Left cardiac atrium (tissue), 4 donors: ENCODE results near the gene XIRP2. TPM values are rescaled to one million over a fixed set of nuclear protein-coding genes. Genes with fewer than 3 reads are reported as not detected.

Experiments
- ATAC-seq, 2 donors: fragments of 200-7000 bp; cut with Tn5 transposase; one replicate each; pipeline ENCODE4 v1.9.1; 2020; ENCODE audit warnings: mild to moderate bottlenecking in 2 of 2, moderate library complexity in 2 of 2
- DNase-seq: peaks from one replicate; pipeline ENCODE4 v3.0.0-alpha.2; 2020
- intact Hi-C, 2 donors: fragments of 100-400 bp; cut with DNase I; formaldehyde crosslinking; loops; one replicate each; pipeline versions ENCODE4 v1.14.1 to v1.15.1; 2022 to 2023
- total RNA-seq, 2 donors: library from RNA; stranded (reverse); fragmentation: NEBNext Ultra II Directional; extraction: Animal tissue kit (Norgen Biotek cat#: 25700); gene quantifications; one replicate each; pipeline ENCODE4 v1.2.1, GENCODE V29; 2021
- donor health status: DM: no; HTN: yes; CAD: no.
- donor health status: DM: no; HTN: yes; CAD: no; lungs with severe emphysema.
- donor health status: DM: yes; HTN: yes; CAD: no.
- donor health status: Dilated cardiomyopathy.

The XIRP2 gene
- total RNA-seq, 2 donors from 2014 or later: 22.9 to 44.0 TPM

DNA sequence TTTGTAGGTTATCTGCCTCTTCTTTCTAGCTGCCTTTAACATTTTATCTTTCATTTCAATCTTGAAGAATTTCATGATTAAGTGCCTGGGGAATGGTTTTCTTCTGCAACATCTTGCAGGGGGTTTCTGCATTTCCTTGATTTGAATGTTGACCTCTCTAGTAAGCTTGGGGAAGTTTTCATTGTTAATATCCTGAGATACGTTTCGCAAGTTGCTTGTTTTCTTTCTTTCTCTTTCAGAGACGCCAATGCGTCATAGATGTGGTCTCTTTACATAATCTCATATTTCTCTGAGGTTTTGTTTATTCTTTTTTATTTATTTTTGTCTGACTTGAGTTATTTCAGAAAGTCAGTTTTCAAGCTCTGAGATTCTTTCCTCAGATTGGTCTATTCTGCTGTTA, 225.7 kb downstream of the XIRP2 start:
- intact Hi-C loops: no loop called here
- DNase-seq: no peak
- ATAC-seq: no peak

DNA sequence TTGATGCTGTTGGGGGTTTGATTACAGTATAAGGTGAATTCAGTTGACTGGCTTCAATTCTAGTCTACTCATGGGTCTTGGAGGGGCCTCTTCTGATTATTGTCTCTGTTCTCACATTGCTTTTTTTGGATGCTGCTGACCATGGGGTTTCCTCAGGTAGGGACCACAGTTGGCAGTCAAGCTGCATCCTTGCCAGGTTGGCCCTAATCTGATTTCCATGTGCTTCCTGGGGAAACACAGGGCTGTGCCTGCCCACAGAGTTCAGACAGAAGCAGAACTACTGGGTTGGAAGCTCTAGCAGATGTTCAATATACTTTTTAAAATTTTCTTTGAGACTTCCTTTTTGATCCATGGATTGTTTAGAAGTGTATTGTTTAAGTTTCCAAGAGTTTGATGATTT, 227.3 kb downstream of the XIRP2 start:
- intact Hi-C loops: no loop called here
- no peak for ATAC-seq

DNA sequence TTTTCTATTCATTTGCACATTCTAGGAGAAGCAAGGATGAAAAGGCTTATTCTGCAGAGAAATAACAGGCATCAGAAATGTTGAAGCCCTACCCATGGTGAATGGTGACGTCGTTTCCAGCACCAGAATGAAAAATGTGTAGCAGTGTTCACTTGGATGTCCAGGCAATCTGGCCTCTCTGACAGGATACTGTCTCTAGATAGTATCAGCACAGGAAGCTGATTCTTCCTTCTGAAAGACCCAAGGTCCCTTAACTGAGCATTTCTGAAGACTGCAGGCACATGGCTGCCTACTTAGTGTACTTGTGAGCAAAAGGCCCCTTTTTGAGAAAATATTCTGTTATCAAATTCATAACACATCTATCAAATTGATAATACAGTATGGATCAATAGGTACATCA, 234.1 kb downstream of the XIRP2 start:
- DNase-seq (no peak), ATAC-seq (no peak)
- intact Hi-C loops: no loop called here

More for the DNA sequence above, 227.3 kb downstream of the XIRP2 start:
- DNase-seq: no peak

DNA sequence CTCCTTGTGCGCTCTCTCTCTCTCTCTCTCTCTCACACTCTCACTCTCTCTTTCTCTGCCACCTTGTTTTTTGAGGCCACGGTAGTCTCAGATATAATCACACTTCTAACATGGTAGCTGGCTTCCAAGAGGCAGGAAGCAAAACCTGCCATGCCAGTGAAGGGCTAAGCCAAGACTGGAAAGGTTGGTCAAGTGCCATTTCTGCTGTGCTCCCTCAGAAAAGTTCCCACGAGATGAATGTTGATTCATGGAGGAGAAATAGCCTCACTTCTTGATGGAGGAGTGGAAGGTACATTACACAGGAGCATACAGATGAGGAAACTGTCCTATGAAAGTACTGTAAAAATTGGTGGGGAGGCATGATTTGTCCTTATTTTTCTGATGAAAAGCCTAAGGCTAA, 237.9 kb downstream of the XIRP2 start:
- no peak for DNase-seq
- intact Hi-C loops: loop anchor here in 1 of 2 donors (5.0 kb wide), 1 partner anchor 86 kb away; no protein-coding TSS in a partner anchor
- no peak for ATAC-seq

DNA sequence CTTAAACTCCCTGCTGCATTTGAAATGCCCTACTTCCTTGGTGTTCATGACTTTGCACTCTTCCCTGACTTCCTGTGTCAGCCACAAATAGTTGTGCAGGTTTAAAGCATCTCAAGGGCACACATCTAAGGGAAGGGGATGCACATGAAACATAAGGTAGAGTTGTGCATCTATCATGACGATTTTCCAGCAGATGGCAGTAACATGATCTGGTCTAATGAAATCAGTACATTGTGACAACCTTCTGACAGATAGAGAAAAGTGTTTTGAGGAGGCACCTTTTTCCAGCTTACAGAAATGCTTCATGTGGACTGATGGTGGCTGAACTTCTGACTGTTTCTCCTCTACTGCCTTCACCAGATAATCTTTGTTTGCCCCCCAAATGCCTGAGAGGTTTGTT, 238.9 kb downstream of the XIRP2 start:
- intact Hi-C loops: loop anchor here in 1 of 2 donors (5.0 kb wide), 1 partner anchor 85 kb away; no protein-coding TSS in a partner anchor
- DNase-seq: no peak
- peak; percentile 33 to 59 for ATAC-seq

DNA sequence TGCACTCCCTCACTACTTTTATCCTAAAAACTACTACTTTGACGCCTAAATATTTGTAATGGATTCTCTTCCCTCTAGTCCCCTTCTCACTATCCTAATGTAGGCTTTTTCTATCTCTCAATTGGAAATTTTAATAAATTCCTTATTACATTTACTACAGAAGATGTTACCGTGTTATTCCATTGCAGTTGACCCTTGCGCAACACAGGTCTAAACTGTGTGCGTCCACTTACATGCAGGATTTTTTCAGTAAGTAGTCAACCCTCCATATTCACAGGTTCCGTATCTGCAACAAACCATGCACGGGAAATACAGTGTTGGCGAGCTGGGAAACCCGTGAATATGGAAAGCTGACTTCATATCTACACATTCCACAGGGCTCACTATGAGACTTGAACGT, 239.8 kb downstream of the XIRP2 start:
- no peak for ATAC-seq
- intact Hi-C loops: loop anchor here in 1 of 2 donors (5.0 kb wide), 1 partner anchor 84 kb away; no protein-coding TSS in a partner anchor

DNA sequence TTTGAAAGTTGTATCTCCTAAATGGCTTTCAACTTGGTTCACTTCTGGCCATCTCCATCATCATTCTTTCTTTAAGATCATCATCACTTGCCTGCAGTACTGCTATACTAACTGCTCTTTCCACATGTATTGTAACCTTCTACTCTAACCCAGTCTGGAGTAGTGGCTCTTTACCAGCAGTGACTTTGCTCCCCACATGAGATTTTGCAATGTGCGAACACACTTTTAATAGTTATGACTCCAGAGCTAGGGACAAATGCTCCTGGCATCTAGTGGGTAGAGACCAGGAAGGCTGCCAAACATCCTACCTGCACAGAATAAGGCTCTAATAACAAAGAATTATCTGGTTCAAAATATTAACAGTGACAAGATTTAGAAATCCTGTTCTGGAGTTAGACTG, 243.8 kb downstream of the XIRP2 start:
- ATAC-seq: no peak
- intact Hi-C loops: loop anchor here in 1 of 2 donors (10.0 kb wide), 1 partner anchor 83 kb away; no protein-coding TSS in a partner anchor
- DNase-seq: no peak

More for the DNA sequence above, 239.8 kb downstream of the XIRP2 start:
- no peak for DNase-seq

DNA sequence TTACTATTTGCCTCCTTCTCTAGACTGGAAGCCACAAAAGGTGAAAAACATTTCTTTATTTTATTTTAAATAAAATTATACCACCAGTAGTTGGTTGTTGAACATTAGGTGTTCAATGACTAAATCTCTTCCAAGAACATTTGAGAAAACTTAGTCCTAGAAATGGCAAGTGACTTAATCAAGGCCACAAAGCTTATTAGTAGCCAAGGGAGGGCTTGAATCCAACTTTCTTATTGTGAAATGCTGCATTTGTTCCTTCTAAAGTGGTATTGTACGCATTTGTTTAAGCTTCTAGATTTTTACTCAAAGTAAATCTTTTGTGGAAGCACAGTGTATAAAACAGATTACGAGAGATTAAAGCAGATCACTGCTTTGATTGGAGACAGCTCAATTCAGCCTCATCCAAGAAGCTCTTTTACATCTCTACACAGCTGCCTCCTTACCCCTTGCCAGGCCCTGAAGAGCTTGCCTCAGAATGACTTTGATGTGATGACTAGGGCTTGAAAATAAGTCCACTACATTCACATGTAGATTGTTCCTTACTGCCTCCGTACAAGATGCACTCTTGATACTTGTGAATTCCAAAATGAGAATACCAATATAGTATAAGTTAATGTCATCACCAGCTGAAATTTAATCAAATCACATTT, 244.8 kb downstream of the XIRP2 start:
- no peak for ATAC-seq
- DNase-seq: no peak
- intact Hi-C loops: loop anchor here in 1 of 2 donors (10.0 kb wide), 1 partner anchor 82 kb away; no protein-coding TSS in a partner anchor

DNA sequence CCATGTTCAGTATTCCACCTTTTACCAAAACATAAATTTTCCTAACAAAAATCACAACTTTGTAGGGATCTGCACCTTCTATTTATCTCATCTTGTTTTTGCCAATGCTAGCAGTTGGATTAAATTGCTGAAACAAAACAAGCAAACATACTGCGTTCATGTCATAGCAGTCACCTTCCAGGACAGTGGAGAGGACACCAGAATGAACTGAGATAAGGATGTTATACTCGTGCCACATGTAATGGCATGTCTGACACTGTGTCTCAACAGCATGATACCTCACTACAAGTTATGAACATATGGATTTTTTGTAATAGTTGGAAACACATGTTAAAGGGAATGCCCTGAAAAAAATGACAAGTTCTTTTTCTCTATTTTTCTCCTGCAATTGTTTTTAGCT, 245.3 kb downstream of the XIRP2 start:
- DNase-seq: no peak
- no peak for ATAC-seq
- intact Hi-C loops: loop anchor here in 1 of 2 donors (10.0 kb wide), 1 partner anchor 81 kb away; no protein-coding TSS in a partner anchor

DNA sequence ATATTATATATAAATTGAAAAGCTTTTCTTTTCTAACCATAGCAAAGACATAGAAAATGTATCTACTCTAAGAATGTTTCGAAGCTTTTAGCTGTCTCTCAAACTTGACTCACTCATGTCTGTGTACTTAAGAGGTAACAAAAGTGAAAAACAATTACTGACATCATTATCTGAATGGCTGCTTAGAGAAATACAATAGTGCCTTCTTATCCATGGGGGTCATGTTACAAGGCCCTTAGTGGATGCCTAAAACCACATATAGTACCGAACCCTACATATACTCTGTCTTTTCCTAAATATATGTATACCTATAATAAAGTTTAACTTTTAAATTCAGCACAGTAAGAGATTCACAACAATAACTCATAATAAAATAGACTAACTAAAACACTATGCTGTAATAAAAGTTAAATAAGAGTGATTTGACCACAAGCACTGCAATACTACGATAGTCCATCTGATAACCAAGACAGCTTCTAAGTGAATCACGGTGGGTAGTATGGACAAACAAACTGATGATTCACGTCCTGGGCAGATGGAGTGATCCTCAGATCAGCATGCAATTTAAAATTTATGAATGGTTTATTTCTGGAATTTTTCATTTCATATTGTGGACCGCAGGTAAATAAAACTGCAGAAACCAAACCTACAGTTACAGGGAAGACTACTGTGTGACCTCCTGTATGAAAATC, 246.2 kb downstream of the XIRP2 start:
- no peak for ATAC-seq
- no peak for DNase-seq
- intact Hi-C loops: loop anchor here in 1 of 2 donors (10.0 kb wide), 1 partner anchor 80 kb away; no protein-coding TSS in a partner anchor

DNA sequence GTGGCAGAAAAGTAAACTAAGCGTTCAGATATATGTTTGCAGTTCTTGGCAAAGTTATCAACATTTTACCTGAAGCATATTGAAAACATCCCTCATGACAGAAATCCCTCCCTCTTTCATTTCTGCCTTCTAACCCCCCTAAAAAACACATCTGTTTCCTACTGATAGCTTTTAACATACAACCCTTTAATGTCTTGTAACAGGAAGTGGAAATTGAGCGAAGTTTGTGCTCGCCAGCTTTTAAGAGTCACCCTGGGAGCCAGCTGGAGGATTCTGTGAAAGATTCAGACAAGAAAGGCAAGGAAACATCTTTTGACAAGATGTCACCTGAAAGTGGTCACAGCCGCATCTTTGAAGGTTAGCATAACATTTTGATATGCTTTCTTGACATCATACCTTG, 247.4 kb downstream of the XIRP2 start:
- DNase-seq: no peak
- intact Hi-C loops: loop anchor here in 1 of 2 donors (10.0 kb wide), 1 partner anchor 79 kb away; no protein-coding TSS in a partner anchor
- ATAC-seq: no peak

DNA sequence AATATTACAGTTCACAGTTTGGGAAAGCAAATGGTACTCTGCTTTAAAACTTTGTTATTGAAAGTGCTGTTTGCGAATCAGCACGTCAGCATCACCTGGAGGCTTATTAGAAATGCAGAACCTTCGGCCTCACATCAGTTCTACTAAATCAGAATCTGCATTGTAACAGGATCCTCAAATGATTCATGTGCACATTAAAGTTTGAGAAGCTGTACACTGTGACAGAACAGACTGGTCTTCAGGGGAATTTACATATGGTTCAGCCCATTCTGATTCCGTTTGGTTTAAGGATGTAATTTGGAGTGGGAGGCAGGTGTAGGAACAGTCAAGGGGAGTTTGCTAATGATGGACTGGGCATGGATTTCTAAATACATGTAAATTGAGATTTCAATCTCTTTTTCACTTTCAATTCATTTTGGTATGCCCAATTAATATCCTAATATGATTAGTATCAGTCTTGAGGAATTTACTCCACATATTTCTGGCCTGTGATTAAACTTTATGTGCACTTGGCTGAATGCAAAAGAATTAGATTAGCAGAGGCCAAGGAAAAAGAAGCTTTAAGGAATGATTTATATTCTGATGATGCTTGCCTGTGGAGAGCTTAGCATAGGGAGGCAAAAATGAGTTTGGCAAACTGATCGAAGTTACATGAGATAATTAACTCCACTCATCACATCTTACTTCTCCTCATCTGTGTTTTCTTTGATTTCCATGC, 248.8 kb downstream of the XIRP2 start:
- ATAC-seq (no peak), DNase-seq (no peak)
- intact Hi-C loops: loop anchor here in 1 of 2 donors (10.0 kb wide), 1 partner anchor 78 kb away; no protein-coding TSS in a partner anchor

DNA sequence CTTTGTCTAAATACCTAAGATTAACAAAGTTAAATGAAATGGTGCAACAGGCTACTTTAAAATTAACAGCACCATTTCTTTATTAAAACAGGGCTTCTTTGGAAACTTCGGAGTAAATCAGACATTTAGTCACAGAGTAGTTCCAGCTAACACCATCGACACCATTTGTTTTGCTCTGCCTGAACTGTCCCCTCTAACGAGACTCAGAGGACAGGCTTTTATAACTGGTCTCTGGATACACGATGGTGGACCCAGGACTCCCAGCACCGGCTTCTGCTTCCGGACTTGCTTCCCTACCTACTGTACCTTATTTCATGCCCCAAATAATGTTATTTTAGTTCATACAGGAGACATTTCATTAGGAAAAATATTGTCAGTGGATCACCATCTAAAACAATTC, 252.1 kb downstream of the XIRP2 start:
- intact Hi-C loops: no loop called here
- no peak for DNase-seq
- no peak for ATAC-seq

DNA sequence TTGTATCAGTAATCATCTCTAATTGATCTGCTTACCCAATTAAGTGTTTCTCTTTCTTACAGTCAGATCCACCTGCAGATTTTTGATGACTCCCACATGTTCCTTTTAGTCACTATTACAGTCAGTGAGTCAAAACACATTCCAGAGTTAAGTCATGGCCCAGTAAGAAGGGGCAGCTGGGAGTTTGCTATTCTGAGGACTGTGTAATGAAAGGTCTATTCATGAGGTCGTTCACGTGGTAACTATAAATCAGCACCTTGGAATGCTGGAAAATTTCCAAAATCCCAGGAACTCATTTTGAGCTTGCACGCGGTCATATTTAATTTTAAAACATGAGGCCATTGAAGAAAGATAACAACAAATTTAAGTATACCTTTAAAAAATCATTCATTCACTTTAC, 252.5 kb downstream of the XIRP2 start:
- no peak for DNase-seq

DNA sequence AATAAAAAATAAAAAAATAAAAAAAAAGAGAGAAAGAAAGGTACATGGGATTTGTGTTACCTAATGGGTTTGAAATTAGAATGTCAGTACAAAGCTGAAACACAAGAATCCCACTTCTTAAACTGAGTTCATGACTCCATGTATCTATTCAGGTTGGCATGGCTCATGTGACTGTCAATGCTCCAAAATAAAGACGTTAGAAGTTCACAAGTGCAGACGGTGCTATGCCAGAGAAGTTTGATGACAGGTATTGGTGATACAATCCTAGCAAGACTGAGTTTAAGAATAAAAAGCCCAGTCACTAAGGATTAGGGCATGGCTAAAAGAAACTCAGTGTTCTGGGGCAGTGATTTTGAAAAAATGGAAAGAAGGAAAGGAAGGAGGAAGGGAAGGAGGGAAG, 254.3 kb downstream of the XIRP2 start:
- DNase-seq (no peak), ATAC-seq (no peak)
- intact Hi-C loops: no loop called here

More for the DNA sequence above, 252.5 kb downstream of the XIRP2 start:
- intact Hi-C loops: no loop called here
- ATAC-seq: peak; percentile 59 to 99

DNA sequence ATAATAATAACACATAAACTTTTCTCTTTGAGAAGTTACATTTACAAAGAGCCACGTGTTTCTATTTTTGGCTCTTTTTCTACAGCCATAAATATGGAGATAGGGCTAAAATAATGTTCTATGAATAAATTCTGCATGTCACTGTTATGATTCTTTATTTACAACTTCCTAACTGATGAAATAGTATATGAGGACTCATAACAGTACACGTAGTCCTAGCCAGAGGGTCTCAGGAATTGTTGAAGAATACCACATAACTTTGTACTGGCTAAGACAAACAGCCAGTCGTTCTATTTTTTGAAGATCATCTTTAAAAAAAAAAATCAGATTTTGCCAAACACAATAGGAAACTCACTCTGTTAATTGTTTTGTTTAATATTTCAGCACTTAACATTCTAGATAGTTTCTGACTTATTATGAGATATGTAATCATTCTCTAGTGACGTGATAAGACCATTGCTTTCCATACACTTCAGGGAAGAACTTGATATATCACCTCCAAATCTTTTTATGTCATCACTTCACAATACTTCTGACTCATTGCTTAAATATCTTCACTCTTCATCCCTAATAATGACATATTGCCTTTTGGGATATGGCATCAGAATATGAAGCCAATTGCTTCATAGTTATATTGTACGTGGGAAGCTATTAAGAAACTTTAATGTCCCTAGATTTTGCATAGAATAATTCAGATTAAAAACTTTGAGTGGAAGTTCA, 256.1 kb downstream of the XIRP2 start:
- ATAC-seq (no peak), DNase-seq (no peak)
- intact Hi-C loops: no loop called here

DNA sequence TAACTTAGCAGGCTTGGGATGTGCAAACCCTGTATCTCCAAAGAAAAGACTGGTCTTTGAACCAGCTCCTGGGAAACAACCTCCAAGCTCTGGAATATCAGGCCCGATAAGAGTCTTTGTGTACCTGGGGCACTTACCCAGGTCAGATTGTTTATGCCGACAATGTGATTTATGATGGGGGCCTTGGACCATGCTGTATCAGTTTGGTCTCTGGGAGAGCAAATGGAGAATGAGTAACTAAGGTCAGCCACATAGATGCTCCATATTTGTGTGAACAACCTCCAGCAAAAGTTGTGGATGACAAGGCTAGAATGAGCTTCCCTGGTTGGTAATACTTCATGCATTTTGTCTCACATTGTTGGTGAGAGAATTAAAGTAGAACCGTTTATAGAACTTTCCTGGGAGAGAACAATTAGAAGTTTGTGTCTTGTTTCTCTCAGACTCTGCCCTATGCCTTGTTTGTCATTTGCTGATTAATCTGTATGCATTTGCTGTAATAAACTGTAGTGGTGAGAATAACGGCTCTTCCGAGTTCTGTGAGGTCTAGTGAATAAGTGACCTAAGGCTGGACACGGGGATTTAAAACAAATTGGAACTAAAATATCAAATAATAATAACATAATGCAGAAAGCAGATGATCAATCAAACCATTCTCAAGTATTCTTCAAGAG, 259.1 kb downstream of the XIRP2 start:
- ATAC-seq (no peak), DNase-seq (no peak)
- intact Hi-C loops: no loop called here

DNA sequence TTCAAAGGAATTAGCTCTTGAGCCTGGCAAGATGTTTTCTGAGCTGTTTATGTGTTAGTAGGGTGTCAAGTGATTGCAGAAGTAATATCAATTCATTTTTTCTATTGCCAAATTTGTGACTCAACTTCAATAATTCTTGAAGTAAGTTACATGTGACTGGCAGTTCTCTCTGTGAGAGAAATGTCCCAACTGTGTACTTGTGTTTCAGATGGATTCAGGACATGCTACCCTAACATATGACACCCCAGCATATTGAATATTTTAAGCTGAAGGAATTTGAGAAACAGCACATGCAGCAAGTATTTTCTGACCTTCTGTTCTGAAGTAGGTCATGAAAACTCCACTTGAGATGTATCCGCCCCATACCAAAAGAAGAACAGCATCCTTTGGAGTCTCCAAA, 263.6 kb downstream of the XIRP2 start:
- intact Hi-C loops: no loop called here
- ATAC-seq: no peak
- no peak for DNase-seq

DNA sequence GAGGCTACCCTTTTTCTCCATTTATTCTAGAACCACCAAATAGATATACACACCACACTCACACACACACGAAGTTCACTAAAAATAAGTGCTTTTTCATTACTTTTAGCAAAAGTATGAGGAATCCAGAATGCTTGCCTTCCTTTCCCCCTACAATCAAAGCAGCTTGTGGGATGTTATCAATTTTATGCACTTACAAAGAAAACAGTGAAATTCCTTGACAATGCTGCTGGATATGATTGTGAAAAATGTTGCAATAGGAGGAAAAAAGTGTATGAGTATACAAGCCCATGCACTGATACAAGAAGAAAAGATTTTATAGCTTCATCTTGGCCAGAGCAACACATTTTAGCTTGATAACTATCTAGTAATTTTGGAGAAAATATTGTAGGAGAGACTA, 269.2 kb downstream of the XIRP2 start:
- DNase-seq (no peak), ATAC-seq (no peak)
- intact Hi-C loops: no loop called here
